DOHH2 (cell line): Measurements from ENCODE around the gene CALU.

ENCODE experiments used
- H3F3A ChIP-seq: fragments of 200-600 bp; sonication (generic), shearing (Covaris generic); 2 replicates; pipeline ENCODE4 v1.6.0; 2016; ENCODE audit warnings: antibody characterized with exemption, mild to moderate bottlenecking; ENCODE audit not compliant: control insufficient read depth, insufficient read depth
- H3K27ac ChIP-seq: fragments of 200-600 bp; sonication (generic); 2 replicates; pipeline ENCODE4 v1.5.1; 2014; ENCODE audit warnings: low read depth, mild to moderate bottlenecking, low read length, moderate library complexity
- H3K27me3 ChIP-seq: fragments of 200-600 bp; sonication (generic); 2 replicates; pipeline ENCODE4 v1.6.1; 2014; ENCODE audit warnings: mild to moderate bottlenecking, low read length, mixed read lengths; ENCODE audit not compliant: control insufficient read depth
- H3K36me3 ChIP-seq: fragments of 200-600 bp; sonication (generic); 2 replicates; pipeline ENCODE4 v1.6.1; 2014; ENCODE audit warnings: mild to moderate bottlenecking, low read length, moderate library complexity, mixed read lengths; ENCODE audit not compliant: control insufficient read depth
- H3K4me1 ChIP-seq: fragments of 200-600 bp; sonication (generic); 2 replicates; pipeline ENCODE4 v1.6.1; 2014; ENCODE audit warnings: mild to moderate bottlenecking, low read length, mixed read lengths; ENCODE audit not compliant: control insufficient read depth
- H3K4me2 ChIP-seq: fragments of 200-600 bp; sonication (generic); 2 replicates; pipeline ENCODE4 v1.6.0; 2014; ENCODE audit warnings: mild to moderate bottlenecking, low read length, moderate library complexity
- H3K4me3 ChIP-seq: fragments of 200-600 bp; sonication (generic); 2 replicates; pipeline ENCODE4 v1.5.1; 2014; ENCODE audit warnings: mild to moderate bottlenecking, low read length, mixed read lengths
- H3K79me2 ChIP-seq: fragments of 200-600 bp; sonication (generic); 2 replicates; pipeline ENCODE4 v1.6.1; 2014; ENCODE audit warnings: mild to moderate bottlenecking, low read length, mixed read lengths; ENCODE audit not compliant: control insufficient read depth
- H3K9me2 ChIP-seq: fragments of 200-600 bp; sonication (generic); replicated peaks from 2 replicates; pipeline ENCODE4 v1.6.1; 2014; ENCODE audit warnings: mild to moderate bottlenecking, low read length, mixed read lengths; ENCODE audit not compliant: control insufficient read depth
- H3K9me3 ChIP-seq: fragments of 200-600 bp; sonication (generic); 2 replicates; pipeline ENCODE4 v1.6.1; 2014; ENCODE audit warnings: antibody characterized with exemption, low read length, mixed read lengths; ENCODE audit not compliant: control insufficient read depth, insufficient read depth
- H4K20me1 ChIP-seq: fragments of 200-600 bp; sonication (generic); 2 replicates; pipeline ENCODE4 v1.6.0; 2014; ENCODE audit warnings: low read depth, mild to moderate bottlenecking, antibody characterized with exemption, low read length, moderate library complexity; ENCODE audit not compliant: control insufficient read depth, insufficient read depth
- CTCF ChIP-seq: fragments of 200-600 bp; sonication (generic); IDR thresholded peaks from one replicate; pipeline ENCODE4 v1.5.1; 2014; ENCODE audit warnings: antibody characterized with exemption, mild to moderate bottlenecking, low read depth, low read length; ENCODE audit not compliant: poor library complexity, severe bottlenecking
- EZH2phosphoT487 ChIP-seq: fragments of 200-600 bp; sonication (generic); IDR thresholded peaks from 2 replicates; pipeline ENCODE4 v1.6.1; 2017; ENCODE audit warnings: borderline replicate concordance, mild to moderate bottlenecking, antibody characterized with exemption, low read length, moderate library complexity, mixed read lengths

Gene CALU

GRCh38 chr7:128804484-128804883, 65.3 kb downstream of the CALU start:
- H3K4me3 ChIP-seq: no peak overlapping the region
- H3F3A ChIP-seq: no peaks in the 10 kb centered on the region
- peaks cover 47% of the 10 kb centered on the region for H3K36me3 ChIP-seq
- H3K79me2 ChIP-seq: no peaks in the 10 kb centered on the region
- H3K9me3 ChIP-seq: no peaks in the 10 kb centered on the region
- H3K27ac ChIP-seq: no peak overlapping the region
- H3K4me1 ChIP-seq: no peaks in the 10 kb centered on the region
- no peaks in the 10 kb centered on the region for H4K20me1 ChIP-seq
- no peaks in the 10 kb centered on the region for H3K27me3 ChIP-seq
- TF ChIP-seq CTCF (no peak), EZH2phosphoT487 (no peak)
- H3K4me2 ChIP-seq: no peak overlapping the region
- H3K9me2 ChIP-seq: no peaks in the 10 kb centered on the region

- no peak overlapping the region for H3K4me3 ChIP-seq
- H3K4me2 ChIP-seq: no peak overlapping the region
- no peaks in the 10 kb centered on the region for H3K9me2 ChIP-seq
- no peaks in the 10 kb centered on the region for H3F3A ChIP-seq
- peaks cover 49% of the 10 kb centered on the region for H3K36me3 ChIP-seq
- TF ChIP-seq CTCF (no peak), EZH2phosphoT487 (no peak)
- H4K20me1 ChIP-seq: no peaks in the 10 kb centered on the region
- no peak overlapping the region for H3K27ac ChIP-seq
- no peaks in the 10 kb centered on the region for H3K27me3 ChIP-seq
- H3K4me1 ChIP-seq: no peaks in the 10 kb centered on the region
- H3K9me3 ChIP-seq: no peaks in the 10 kb centered on the region
- no peaks in the 10 kb centered on the region for H3K79me2 ChIP-seq
These were observed 66.1 kb downstream of the CALU start for GRCh38 chr7:128805225-128805624.

- H3K4me3 ChIP-seq: no peak overlapping the region
- H4K20me1 ChIP-seq: no peaks in the 10 kb centered on the region
- no peaks in the 10 kb centered on the region for H3F3A ChIP-seq
- no peaks in the 10 kb centered on the region for H3K79me2 ChIP-seq
- no peaks in the 10 kb centered on the region for H3K4me1 ChIP-seq
- H3K27me3 ChIP-seq: no peaks in the 10 kb centered on the region
- peaks cover 41% of the 10 kb centered on the region for H3K36me3 ChIP-seq
- no peak overlapping the region for H3K27ac ChIP-seq
- H3K9me2 ChIP-seq: no peaks in the 10 kb centered on the region
- TF ChIP-seq CTCF (no peak), EZH2phosphoT487 (no peak)
- no peak overlapping the region for H3K4me2 ChIP-seq
- no peaks in the 10 kb centered on the region for H3K9me3 ChIP-seq
These were observed 68.0 kb downstream of the CALU start for GRCh38 chr7:128807191-128807590.

GRCh38 chr7:128809363-128809762, 70.2 kb downstream of the CALU start:
- H3K27me3 ChIP-seq: no peaks in the 10 kb centered on the region
- TF ChIP-seq CTCF (no peak), EZH2phosphoT487 (no peak)

More at GRCh38 chr7:128809363-128809762, 70.2 kb downstream of the CALU start:
- no peak overlapping the region for H3K4me2 ChIP-seq
- H3K9me3 ChIP-seq: no peaks in the 10 kb centered on the region
- H3K27ac ChIP-seq: no peak overlapping the region
- H3K36me3 ChIP-seq: peaks cover 33% of the 10 kb centered on the region; the same call in 1 of the 2 replicates
- H3K4me1 ChIP-seq: no peaks in the 10 kb centered on the region
- H3K4me3 ChIP-seq: no peak overlapping the region
- H4K20me1 ChIP-seq: no peaks in the 10 kb centered on the region
- H3K9me2 ChIP-seq: no peaks in the 10 kb centered on the region
- no peaks in the 10 kb centered on the region for H3K79me2 ChIP-seq
- no peaks in the 10 kb centered on the region for H3F3A ChIP-seq
